ENCODE results near the gene IFITM1. TPM values are rescaled to one million over a fixed set of nuclear protein-coding genes. Genes with fewer than 3 reads are reported as not detected.

IFITM1 gene
- total and polyA plus RNA-seq, 2 donors (not counting 1 experiment from before 2014, with no cell fraction given), result 21.1 to 93.0 TPM

DNA sequence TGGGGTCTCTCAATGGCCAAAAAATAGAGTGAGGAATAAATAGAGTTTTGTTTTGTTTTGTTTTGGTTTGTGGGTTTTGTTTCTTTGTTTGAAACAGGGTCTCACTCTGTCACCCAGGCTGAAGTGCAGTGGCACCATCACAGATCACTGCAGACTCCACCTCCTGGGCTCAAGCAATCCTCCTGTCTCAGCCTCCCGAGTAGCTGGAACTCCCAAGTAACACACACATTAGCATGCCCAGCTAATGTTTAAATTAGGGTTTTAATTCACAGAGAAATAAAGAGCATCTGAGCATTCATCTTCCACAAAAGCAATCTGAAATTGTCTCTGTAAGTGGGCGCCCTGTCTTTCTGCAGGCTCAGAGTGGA is 16.0 kb downstream of the IFITM1 start:
- Histone ChIP-seq H3K4me1 (ENCODE audit: control insufficient read depth, extremely low read depth, insufficient read depth, low read length) (peaks cover 8% of the 10 kb centered on the region), H3K4me3 (replicated peaks in 1 of 4; ENCODE audit: control extremely low read depth in 1 of 4, insufficient read depth in 1 of 4, low read depth in 3 of 4, low read length in 4 of 4) (no peak overlapping the region), H4K20me1 (ENCODE audit: control insufficient read depth, extremely low read depth, insufficient read depth, low read length) (no peaks in the 10 kb centered on the region), H3K9me3 (ENCODE audit: control insufficient read depth, insufficient read depth, low read depth, low read length) (no peaks in the 10 kb centered on the region), H3K79me2 (ENCODE audit: control insufficient read depth, insufficient read depth, low read length) (no peaks in the 10 kb centered on the region), H3K36me3 (ENCODE audit: control insufficient read depth, insufficient read depth, low read length) (no peaks in the 10 kb centered on the region), H3K9ac (ENCODE audit: insufficient read depth, low read length) (no peak overlapping the region), H3K4me2 (ENCODE audit: extremely low read depth, insufficient read depth, low read length) (no peak overlapping the region), H2AFZ (ENCODE audit: low read length) (no peak overlapping the region), H3K27me3 (ENCODE audit: control insufficient read depth, insufficient read depth, low read length) (no peaks in the 10 kb centered on the region), H3K27ac (ENCODE audit: insufficient read depth, low read length) (no peak overlapping the region)
- no peak for DNase-seq (ENCODE audit: low read depth in 2 of 2)
- no peak for TF ChIP-seq EZH2 (IDR thresholded peaks at IDR 0.05; ENCODE audit: low read length, missing control alignments)
- TF ChIP-seq, protein P1, sequence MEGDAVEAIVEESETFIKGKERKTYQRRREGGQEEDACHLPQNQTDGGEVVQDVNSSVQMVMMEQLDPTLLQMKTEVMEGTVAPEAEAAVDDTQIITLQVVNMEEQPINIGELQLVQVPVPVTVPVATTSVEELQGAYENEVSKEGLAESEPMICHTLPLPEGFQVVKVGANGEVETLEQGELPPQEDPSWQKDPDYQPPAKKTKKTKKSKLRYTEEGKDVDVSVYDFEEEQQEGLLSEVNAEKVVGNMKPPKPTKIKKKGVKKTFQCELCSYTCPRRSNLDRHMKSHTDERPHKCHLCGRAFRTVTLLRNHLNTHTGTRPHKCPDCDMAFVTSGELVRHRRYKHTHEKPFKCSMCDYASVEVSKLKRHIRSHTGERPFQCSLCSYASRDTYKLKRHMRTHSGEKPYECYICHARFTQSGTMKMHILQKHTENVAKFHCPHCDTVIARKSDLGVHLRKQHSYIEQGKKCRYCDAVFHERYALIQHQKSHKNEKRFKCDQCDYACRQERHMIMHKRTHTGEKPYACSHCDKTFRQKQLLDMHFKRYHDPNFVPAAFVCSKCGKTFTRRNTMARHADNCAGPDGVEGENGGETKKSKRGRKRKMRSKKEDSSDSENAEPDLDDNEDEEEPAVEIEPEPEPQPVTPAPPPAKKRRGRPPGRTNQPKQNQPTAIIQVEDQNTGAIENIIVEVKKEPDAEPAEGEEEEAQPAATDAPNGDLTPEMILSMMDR (conservative IDR thresholded peaks at IDR 0.05 in 1 of 2, IDR thresholded peaks at IDR 0.05 in 1 of 2; ENCODE audit: low read depth in 1 of 2, low read length in 2 of 2), result no peak

DNA sequence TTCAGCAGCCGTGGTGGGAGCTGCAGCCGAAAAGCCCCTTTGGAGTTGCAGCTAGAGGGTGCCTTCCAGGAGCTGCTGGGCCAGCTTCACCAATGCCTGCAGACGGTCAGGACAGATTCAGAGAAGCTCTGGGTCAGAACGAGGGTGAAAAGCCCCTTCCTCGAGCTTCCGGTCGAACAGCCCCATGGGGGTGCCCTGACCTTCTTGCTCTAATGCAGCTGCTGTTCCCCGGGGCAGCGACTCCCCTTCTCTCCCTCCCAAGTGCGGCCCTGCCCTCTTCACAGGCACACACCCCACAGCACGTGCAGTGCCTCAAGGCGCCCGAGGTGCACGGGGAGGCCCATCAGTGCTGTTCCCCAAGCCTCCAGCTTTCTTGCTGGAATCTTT is 16.5 kb downstream of the IFITM1 start:
- no peaks in the 10 kb centered on the region for H3K27me3 ChIP-seq (ENCODE audit: control insufficient read depth, insufficient read depth, low read length)
- H3K4me2 ChIP-seq (ENCODE audit: extremely low read depth, insufficient read depth, low read length), result no peak overlapping the region
- no peak overlapping the region for H2AFZ ChIP-seq (ENCODE audit: low read length)
- no peaks in the 10 kb centered on the region for H3K9me3 ChIP-seq (ENCODE audit: control insufficient read depth, insufficient read depth, low read depth, low read length)
- no peak for DNase-seq (ENCODE audit: low read depth in 2 of 2)
- H3K4me3 ChIP-seq (replicated peaks in 1 of 4; ENCODE audit: control extremely low read depth in 1 of 4, insufficient read depth in 1 of 4, low read depth in 3 of 4, low read length in 4 of 4), result no peak overlapping the region
- H3K27ac ChIP-seq (ENCODE audit: insufficient read depth, low read length), result no peak overlapping the region
- no peaks in the 10 kb centered on the region for H3K79me2 ChIP-seq (ENCODE audit: control insufficient read depth, insufficient read depth, low read length)
- H3K9ac ChIP-seq (ENCODE audit: insufficient read depth, low read length), result no peak overlapping the region
- no peak for TF ChIP-seq EZH2 (IDR thresholded peaks at IDR 0.05; ENCODE audit: low read length, missing control alignments)
- TF ChIP-seq, protein P1 (conservative IDR thresholded peaks at IDR 0.05 in 1 of 2, IDR thresholded peaks at IDR 0.05 in 1 of 2; ENCODE audit: low read depth in 1 of 2, low read length in 2 of 2), result no peak
- H4K20me1 ChIP-seq (ENCODE audit: control insufficient read depth, extremely low read depth, insufficient read depth, low read length), result no peaks in the 10 kb centered on the region
- H3K36me3 ChIP-seq (ENCODE audit: control insufficient read depth, insufficient read depth, low read length), result no peaks in the 10 kb centered on the region
- H3K4me1 ChIP-seq (ENCODE audit: control insufficient read depth, extremely low read depth, insufficient read depth, low read length), result peaks cover 8% of the 10 kb centered on the region

DNA sequence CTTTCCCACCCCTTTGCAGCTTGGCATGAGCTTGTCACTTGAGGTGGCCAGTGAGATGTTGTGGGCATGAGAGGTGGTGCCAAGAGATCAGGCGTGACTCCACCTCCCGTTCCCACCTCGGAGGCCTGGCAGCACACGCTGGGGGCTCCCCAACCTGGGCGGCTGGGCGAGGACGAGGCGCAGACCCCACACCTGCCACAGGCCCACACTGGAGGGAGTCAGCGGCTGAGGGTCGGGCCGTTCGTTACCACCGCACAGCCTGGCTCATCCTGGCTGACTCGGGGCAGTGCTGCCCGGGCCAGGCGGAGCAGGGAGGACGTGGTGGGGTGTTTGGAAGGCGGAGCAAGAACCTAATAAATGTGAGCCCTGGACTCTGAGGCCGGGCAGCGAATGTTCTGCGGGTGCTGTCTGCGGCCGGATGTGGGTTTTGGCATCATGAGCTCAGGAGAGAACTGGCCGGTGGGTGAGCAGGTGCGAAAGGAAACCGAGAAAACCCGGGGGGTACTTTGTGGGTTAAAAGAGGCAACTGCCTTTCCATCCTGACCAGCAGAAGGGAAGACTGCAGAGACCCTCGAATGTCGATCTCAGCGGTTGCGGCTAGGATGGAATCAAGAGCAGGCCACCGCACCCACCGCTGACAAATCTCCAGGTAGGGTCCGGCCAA is 17.0 kb downstream of the IFITM1 start:
- no peaks in the 10 kb centered on the region for H4K20me1 ChIP-seq (ENCODE audit: control insufficient read depth, extremely low read depth, insufficient read depth, low read length)
- H3K79me2 ChIP-seq (ENCODE audit: control insufficient read depth, insufficient read depth, low read length), result no peaks in the 10 kb centered on the region
- no peak overlapping the region for H3K27ac ChIP-seq (ENCODE audit: insufficient read depth, low read length)
- H3K9me3 ChIP-seq (ENCODE audit: control insufficient read depth, insufficient read depth, low read depth, low read length), result no peaks in the 10 kb centered on the region
- no peaks in the 10 kb centered on the region for H3K36me3 ChIP-seq (ENCODE audit: control insufficient read depth, insufficient read depth, low read length)
- no peaks in the 10 kb centered on the region for H3K27me3 ChIP-seq (ENCODE audit: control insufficient read depth, insufficient read depth, low read length)
- no peak overlapping the region for H2AFZ ChIP-seq (ENCODE audit: low read length)
- H3K9ac ChIP-seq (ENCODE audit: insufficient read depth, low read length), result no peak overlapping the region
- TF ChIP-seq EZH2 (IDR thresholded peaks at IDR 0.05; ENCODE audit: low read length, missing control alignments), result no peak
- TF ChIP-seq, protein P1 (conservative IDR thresholded peaks at IDR 0.05 in 1 of 2, IDR thresholded peaks at IDR 0.05 in 1 of 2; ENCODE audit: low read depth in 1 of 2, low read length in 2 of 2), result no peak
- H3K4me2 ChIP-seq (ENCODE audit: extremely low read depth, insufficient read depth, low read length), result no peak overlapping the region
- H3K4me3 ChIP-seq (replicated peaks in 1 of 4; ENCODE audit: control extremely low read depth in 1 of 4, insufficient read depth in 1 of 4, low read depth in 3 of 4, low read length in 4 of 4), result no peak overlapping the region
- H3K4me1 ChIP-seq (ENCODE audit: control insufficient read depth, extremely low read depth, insufficient read depth, low read length), result peaks cover 8% of the 10 kb centered on the region
- no peak for DNase-seq (ENCODE audit: low read depth in 2 of 2)

Data from fibroblast of lung (primary cell).